ENCODE results near the gene CYP2U1. TPM values are rescaled to one million over a fixed set of nuclear protein-coding genes. Genes with fewer than 3 reads are reported as not detected.
A peak's percentile ranks its signal among the peaks of the same experiment; 100 is the strongest.

Gene CYP2U1
- total RNA-seq, 1 experiment from 2014 or later: 1.2 TPM

- no peak for DNase-seq (ENCODE audit: low read depth, low spot score)
- CTCF ChIA-PET: interaction anchor here (0.6 kb wide), 1 partner anchor 54 kb away, joined by 3 read pairs; no protein-coding TSS in a partner anchor
- no peak for TF ChIP-seq CTCF (IDR thresholded peaks at IDR 0.05)
- TF ChIP-seq SIN3A (IDR thresholded peaks at IDR 0.05; ENCODE audit: borderline replicate concordance, insufficient read depth, low read depth, low read length): no peak
- no peak for TF ChIP-seq TCF7L2 (IDR thresholded peaks at IDR 0.05; ENCODE audit: low read depth, low read length)
- TF ChIP-seq REST (IDR thresholded peaks at IDR 0.05; ENCODE audit: insufficient read depth in 1 of 2, low read depth in 2 of 2, low read length in 1 of 2): no peak
- TF ChIP-seq POLR2AphosphoS5 (IDR thresholded peaks at IDR 0.05; ENCODE audit: low read depth, low read length): no peak
- Histone ChIP-seq H3K27me3 (ENCODE audit: control insufficient read depth, insufficient read depth, low read length) (no peaks in the 10 kb centered on the region), H3K4me3 (ENCODE audit: low read depth in 2 of 2, low read length in 2 of 2) (peak overlapping the region; percentile 63 to 75), H3K27ac (ENCODE audit: low read length) (no peak overlapping the region), H3K36me3 (ENCODE audit: control insufficient read depth, insufficient read depth, low read length) (no peaks in the 10 kb centered on the region), H3K4me1 (ENCODE audit: control insufficient read depth, insufficient read depth, low read length) (no peaks in the 10 kb centered on the region), H3K9me3 (ENCODE audit: control insufficient read depth, insufficient read depth, low read depth, low read length) (no peaks in the 10 kb centered on the region)
- intact Hi-C loops (cut with micrococcal nuclease; ENCODE audit: unreplicated experiment): no loop called here
- no TSS peak for BruUV-seq (replicated peaks)
- in situ Hi-C loops (cut with HindIII; ENCODE audit: low pct_unique_long_range_greater_than_20kb, low sequenced_read_pairs): no loop called here
- POLR2A ChIA-PET: no interaction called here
- peak; percentile 14; the same call in 1 of the 2 replicates for ATAC-seq
Measured at GRCh38 chr4:107931775-107932321, 499 bp downstream of the CYP2U1 start.

GRCh38 chr4:107935246-107935645, 3.9 kb downstream of the CYP2U1 start:
- no peak for ATAC-seq
- Histone ChIP-seq H3K36me3 (ENCODE audit: control insufficient read depth, insufficient read depth, low read length) (no peaks in the 10 kb centered on the region), H3K4me1 (ENCODE audit: control insufficient read depth, insufficient read depth, low read length) (no peaks in the 10 kb centered on the region), H3K4me3 (ENCODE audit: low read depth in 2 of 2, low read length in 2 of 2) (no peak overlapping the region), H3K9me3 (ENCODE audit: control insufficient read depth, insufficient read depth, low read depth, low read length) (no peaks in the 10 kb centered on the region), H3K27me3 (ENCODE audit: control insufficient read depth, insufficient read depth, low read length) (no peaks in the 10 kb centered on the region), H3K27ac (ENCODE audit: low read length) (no peak overlapping the region)
- CTCF ChIA-PET: no interaction called here
- in situ Hi-C loops (cut with HindIII; ENCODE audit: low pct_unique_long_range_greater_than_20kb, low sequenced_read_pairs): no loop called here
- DNase-seq (ENCODE audit: low read depth, low spot score): no peak
- POLR2A ChIA-PET: no interaction called here
- intact Hi-C loops (cut with micrococcal nuclease; ENCODE audit: unreplicated experiment): no loop called here
- TF ChIP-seq TCF7L2 (IDR thresholded peaks at IDR 0.05; ENCODE audit: low read depth, low read length): no peak
- no peak for TF ChIP-seq POLR2AphosphoS5 (IDR thresholded peaks at IDR 0.05; ENCODE audit: low read depth, low read length)
- TF ChIP-seq SIN3A (IDR thresholded peaks at IDR 0.05; ENCODE audit: borderline replicate concordance, insufficient read depth, low read depth, low read length): no peak
- no peak for TF ChIP-seq REST (IDR thresholded peaks at IDR 0.05; ENCODE audit: insufficient read depth in 1 of 2, low read depth in 2 of 2, low read length in 1 of 2)
- no peak for TF ChIP-seq CTCF (IDR thresholded peaks at IDR 0.05)
- BruUV-seq (replicated peaks): no TSS peak

Measured in Panc1 (cell line).